ENCODE measurements around the gene UMODL1.

UMODL1 gene

DNA sequence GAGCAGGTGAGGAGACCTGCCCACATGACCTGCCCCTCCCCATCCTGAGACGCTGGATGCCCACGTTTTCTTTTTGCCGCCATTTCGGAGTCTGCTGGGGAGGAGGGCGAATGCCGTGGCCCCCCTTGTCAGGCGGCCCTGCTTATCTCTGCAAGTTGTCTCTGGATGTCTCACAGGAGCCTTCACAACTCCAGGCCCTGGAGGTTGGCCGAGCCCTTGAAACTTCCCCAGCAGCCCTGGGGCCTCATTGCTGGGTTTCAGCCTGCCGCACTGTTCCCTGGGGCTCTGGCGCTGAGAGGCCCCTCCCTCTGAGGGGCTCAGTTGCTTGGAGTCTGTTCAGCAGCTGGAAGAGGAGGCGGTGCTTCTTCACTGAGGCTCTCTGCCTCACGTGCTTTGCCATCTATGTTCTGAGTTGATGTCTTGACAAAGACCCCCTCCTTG lies 31.2 kb upstream of the UMODL1 start:
- H3K9ac ChIP-seq (ENCODE audit: low read length in 2 of 2): no peak overlapping the region
- no peak overlapping the region for H3K27ac ChIP-seq (ENCODE audit: low read length)
- H3K36me3 ChIP-seq (ENCODE audit: control insufficient read depth in 2 of 2, insufficient read depth in 2 of 2, low read length in 2 of 2): no peaks in the 10 kb centered on the region
- H3K4me1 ChIP-seq (ENCODE audit: control insufficient read depth, insufficient read depth, low read length): peaks cover 13% of the 10 kb centered on the region
- no peaks in the 10 kb centered on the region for H3K9me3 ChIP-seq (ENCODE audit: control insufficient read depth in 2 of 2, low read length in 2 of 2)
- H3K4me3 ChIP-seq (ENCODE audit: low read length in 2 of 2): peak overlapping the region in 1 of 2 donors; percentile 8
- no peaks in the 10 kb centered on the region for H3K27me3 ChIP-seq (ENCODE audit: control insufficient read depth in 1 of 2, insufficient read depth in 2 of 2, low read length in 2 of 2)

DNA sequence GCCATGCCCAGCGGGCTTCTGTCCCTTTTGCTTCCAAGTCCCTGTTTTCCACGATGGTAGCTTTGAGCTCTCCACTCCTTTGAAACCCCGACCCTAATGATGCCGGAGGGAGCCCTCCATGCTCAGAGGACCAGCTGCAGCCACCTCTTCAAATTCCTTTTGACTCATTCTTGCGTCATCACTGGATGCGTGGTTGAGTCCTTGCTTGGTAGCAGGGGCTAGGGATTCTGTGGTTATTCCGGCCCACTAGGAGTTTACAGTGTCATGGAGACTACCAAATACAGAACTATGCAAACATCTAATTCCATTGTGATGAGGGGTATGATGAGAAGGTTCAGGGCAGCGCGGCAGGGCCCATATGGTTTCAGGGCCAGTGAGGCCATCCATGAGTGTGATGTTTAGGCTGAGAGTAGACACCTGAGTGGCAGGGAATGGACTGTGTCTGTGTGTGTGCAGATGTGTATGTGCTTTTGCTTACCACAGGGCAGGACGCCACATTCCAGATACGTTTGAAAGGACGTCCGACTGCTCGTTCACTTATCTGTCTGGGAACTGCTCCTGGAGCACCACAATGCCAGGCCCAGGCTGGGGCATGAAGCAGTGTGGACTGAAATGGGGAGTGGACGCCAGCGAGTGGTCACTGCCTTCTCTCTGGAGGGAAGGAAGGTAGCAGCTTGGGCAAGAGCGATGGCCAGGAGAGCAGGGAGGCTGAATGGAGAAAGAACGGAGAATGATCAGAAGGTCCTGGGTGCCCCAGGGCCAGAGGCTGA lies 30.5 kb upstream of the UMODL1 start:
- no peak overlapping the region for H3K27ac ChIP-seq (ENCODE audit: low read length)
- no peaks in the 10 kb centered on the region for H3K36me3 ChIP-seq (ENCODE audit: control insufficient read depth in 2 of 2, insufficient read depth in 2 of 2, low read length in 2 of 2)
- H3K4me1 ChIP-seq (ENCODE audit: control insufficient read depth, insufficient read depth, low read length): peaks cover 13% of the 10 kb centered on the region
- H3K9ac ChIP-seq (ENCODE audit: low read length in 2 of 2): no peak overlapping the region
- H3K4me3 ChIP-seq (ENCODE audit: low read length in 2 of 2): no peak overlapping the region
- H3K27me3 ChIP-seq (ENCODE audit: control insufficient read depth in 1 of 2, insufficient read depth in 2 of 2, low read length in 2 of 2): no peaks in the 10 kb centered on the region
- H3K9me3 ChIP-seq (ENCODE audit: control insufficient read depth in 2 of 2, low read length in 2 of 2): no peaks in the 10 kb centered on the region

DNA sequence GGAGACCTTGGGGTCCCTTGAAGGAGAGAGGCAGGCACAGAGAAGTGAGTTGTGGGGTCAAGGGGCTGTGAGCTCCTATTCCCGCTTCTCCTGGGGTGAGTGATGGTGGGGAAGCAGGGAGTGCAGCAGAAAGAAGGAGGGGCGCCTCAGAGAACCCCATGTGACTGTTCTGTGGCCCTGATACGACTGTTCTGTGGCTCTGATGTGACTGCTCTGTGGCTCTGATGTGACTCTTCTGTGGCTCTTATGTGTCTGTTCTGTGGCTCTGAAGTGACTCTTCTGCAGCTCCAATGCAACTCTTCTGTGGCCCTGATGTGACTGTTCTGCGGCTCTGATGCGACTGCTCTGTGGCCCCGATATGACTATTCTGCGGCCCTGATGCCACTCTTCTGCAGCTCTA lies 29.9 kb upstream of the UMODL1 start:
- Histone ChIP-seq H3K9me3 (ENCODE audit: control insufficient read depth in 2 of 2, low read length in 2 of 2) (no peaks in the 10 kb centered on the region), H3K36me3 (ENCODE audit: control insufficient read depth in 2 of 2, insufficient read depth in 2 of 2, low read length in 2 of 2) (no peaks in the 10 kb centered on the region), H3K4me1 (ENCODE audit: control insufficient read depth, insufficient read depth, low read length) (peaks cover 13% of the 10 kb centered on the region), H3K9ac (ENCODE audit: low read length in 2 of 2) (no peak overlapping the region), H3K27me3 (ENCODE audit: control insufficient read depth in 1 of 2, insufficient read depth in 2 of 2, low read length in 2 of 2) (no peaks in the 10 kb centered on the region), H3K4me3 (ENCODE audit: low read length in 2 of 2) (no peak overlapping the region), H3K27ac (ENCODE audit: low read length) (no peak overlapping the region)

DNA sequence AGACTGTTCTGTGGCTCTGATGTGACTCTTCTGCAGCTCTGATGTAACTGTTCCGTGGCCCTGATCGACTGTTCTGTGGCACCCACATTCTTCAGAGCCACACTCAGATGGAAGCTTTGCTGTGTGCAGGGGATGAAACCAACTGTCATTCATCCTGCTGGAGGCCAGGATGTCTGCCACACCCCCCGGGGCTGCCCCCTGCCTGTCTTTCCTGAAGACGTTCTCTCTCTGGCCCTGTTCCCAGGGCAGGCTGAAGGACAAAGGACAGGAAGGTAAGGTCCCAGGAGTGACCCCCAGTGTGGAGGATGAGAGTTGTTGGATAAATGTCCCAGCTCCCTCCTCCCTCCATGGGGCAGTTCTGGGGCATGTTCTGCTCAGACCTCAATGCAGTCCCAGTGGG lies 29.4 kb upstream of the UMODL1 start:
- Histone ChIP-seq H3K27ac (ENCODE audit: low read length) (no peak overlapping the region), H3K27me3 (ENCODE audit: control insufficient read depth in 1 of 2, insufficient read depth in 2 of 2, low read length in 2 of 2) (no peaks in the 10 kb centered on the region), H3K4me3 (ENCODE audit: low read length in 2 of 2) (no peak overlapping the region), H3K4me1 (ENCODE audit: control insufficient read depth, insufficient read depth, low read length) (peaks cover 13% of the 10 kb centered on the region), H3K9ac (ENCODE audit: low read length in 2 of 2) (no peak overlapping the region), H3K9me3 (ENCODE audit: control insufficient read depth in 2 of 2, low read length in 2 of 2) (no peaks in the 10 kb centered on the region), H3K36me3 (ENCODE audit: control insufficient read depth in 2 of 2, insufficient read depth in 2 of 2, low read length in 2 of 2) (no peaks in the 10 kb centered on the region)

DNA sequence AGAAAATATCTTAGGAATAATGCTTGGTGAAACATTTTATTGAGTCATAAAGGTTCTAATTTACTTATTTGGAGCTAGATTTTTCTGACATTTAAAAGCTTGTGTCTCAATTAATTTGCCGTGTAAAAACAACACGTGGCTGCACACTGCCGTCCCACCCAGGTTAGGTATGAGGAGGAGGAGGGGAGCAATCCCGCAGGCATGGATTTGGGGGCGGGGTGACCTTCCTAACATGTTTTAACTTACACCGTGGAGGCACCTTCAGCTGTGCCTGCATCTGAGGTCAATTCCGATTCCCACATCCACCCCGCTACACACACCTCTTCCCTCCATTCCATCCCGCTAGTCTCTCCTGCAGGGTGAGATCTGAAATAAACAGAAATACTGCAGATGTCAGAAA lies 28.5 kb upstream of the UMODL1 start:
- H3K9ac ChIP-seq (ENCODE audit: low read length in 2 of 2): no peak overlapping the region
- peaks cover 13% of the 10 kb centered on the region for H3K4me1 ChIP-seq (ENCODE audit: control insufficient read depth, insufficient read depth, low read length)
- no peaks in the 10 kb centered on the region for H3K27me3 ChIP-seq (ENCODE audit: control insufficient read depth in 1 of 2, insufficient read depth in 2 of 2, low read length in 2 of 2)
- H3K36me3 ChIP-seq (ENCODE audit: control insufficient read depth in 2 of 2, insufficient read depth in 2 of 2, low read length in 2 of 2): no peaks in the 10 kb centered on the region
- no peak overlapping the region for H3K27ac ChIP-seq (ENCODE audit: low read length)
- H3K4me3 ChIP-seq (ENCODE audit: low read length in 2 of 2): no peak overlapping the region
- H3K9me3 ChIP-seq (ENCODE audit: control insufficient read depth in 2 of 2, low read length in 2 of 2): no peaks in the 10 kb centered on the region

DNA sequence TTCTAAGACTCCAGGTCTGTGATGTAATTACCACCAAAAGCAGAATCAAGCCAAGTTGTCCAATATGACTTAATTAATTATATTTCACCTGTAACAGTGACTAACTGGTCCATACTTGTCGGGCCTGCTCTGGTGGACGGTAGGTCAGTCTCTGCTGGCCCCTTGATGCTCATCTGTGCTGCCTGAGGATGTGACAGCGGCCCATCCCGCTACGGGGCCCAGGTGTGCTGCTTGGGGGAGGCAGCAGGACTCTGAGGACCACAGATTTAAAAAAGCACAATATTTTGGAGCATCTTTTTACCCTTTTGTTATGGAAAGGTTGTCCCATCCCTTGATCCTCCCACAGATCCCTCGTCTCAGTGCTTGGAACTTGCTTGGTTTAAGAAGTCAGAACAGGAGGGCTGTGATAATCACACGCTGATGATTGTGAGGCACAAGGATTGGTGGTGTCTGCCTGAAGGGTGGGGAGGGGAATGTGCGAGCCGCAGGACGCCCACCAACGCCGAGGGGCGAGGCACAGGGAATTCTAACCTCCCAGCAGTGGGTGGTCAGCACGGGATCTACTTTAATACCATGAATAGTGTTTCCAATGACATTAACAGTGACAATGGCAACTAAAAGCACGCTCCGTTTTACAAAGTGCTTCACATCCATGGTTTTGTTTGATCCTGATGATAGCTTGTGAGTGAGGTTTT lies 27.8 kb upstream of the UMODL1 start:
- Histone ChIP-seq H3K9me3 (ENCODE audit: control insufficient read depth in 2 of 2, low read length in 2 of 2) (no peaks in the 10 kb centered on the region), H3K36me3 (ENCODE audit: control insufficient read depth in 2 of 2, insufficient read depth in 2 of 2, low read length in 2 of 2) (no peaks in the 10 kb centered on the region), H3K27me3 (ENCODE audit: control insufficient read depth in 1 of 2, insufficient read depth in 2 of 2, low read length in 2 of 2) (no peaks in the 10 kb centered on the region), H3K9ac (ENCODE audit: low read length in 2 of 2) (no peak overlapping the region), H3K4me3 (ENCODE audit: low read length in 2 of 2) (no peak overlapping the region), H3K4me1 (ENCODE audit: control insufficient read depth, insufficient read depth, low read length) (peaks cover 13% of the 10 kb centered on the region), H3K27ac (ENCODE audit: low read length) (no peak overlapping the region)

DNA sequence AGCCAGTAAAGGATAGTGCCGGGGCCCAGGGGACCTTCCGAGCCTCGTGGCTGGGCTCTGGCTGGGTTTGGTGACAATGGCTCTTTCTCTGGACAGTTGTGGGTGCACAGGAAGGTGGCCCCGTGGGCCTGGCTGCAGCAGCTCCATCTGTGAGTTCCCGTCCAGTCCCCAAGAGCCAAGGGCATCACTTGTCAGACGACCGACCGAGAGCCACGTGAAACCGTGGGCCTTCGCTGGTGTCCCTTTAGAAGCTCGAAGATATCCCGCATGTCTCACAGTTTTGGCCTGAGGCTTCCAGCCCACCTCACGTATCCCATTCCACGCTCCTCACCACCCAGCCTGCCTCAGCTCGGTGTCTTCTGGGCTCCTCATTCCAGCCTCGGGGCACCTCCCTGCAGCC lies 27.2 kb upstream of the UMODL1 start:
- H3K4me1 ChIP-seq (ENCODE audit: control insufficient read depth, insufficient read depth, low read length): peaks cover 13% of the 10 kb centered on the region
- H3K36me3 ChIP-seq (ENCODE audit: control insufficient read depth in 2 of 2, insufficient read depth in 2 of 2, low read length in 2 of 2): no peaks in the 10 kb centered on the region
- no peak overlapping the region for H3K4me3 ChIP-seq (ENCODE audit: low read length in 2 of 2)
- no peak overlapping the region for H3K27ac ChIP-seq (ENCODE audit: low read length)
- no peak overlapping the region for H3K9ac ChIP-seq (ENCODE audit: low read length in 2 of 2)
- no peaks in the 10 kb centered on the region for H3K9me3 ChIP-seq (ENCODE audit: control insufficient read depth in 2 of 2, low read length in 2 of 2)
- H3K27me3 ChIP-seq (ENCODE audit: control insufficient read depth in 1 of 2, insufficient read depth in 2 of 2, low read length in 2 of 2): no peaks in the 10 kb centered on the region

DNA sequence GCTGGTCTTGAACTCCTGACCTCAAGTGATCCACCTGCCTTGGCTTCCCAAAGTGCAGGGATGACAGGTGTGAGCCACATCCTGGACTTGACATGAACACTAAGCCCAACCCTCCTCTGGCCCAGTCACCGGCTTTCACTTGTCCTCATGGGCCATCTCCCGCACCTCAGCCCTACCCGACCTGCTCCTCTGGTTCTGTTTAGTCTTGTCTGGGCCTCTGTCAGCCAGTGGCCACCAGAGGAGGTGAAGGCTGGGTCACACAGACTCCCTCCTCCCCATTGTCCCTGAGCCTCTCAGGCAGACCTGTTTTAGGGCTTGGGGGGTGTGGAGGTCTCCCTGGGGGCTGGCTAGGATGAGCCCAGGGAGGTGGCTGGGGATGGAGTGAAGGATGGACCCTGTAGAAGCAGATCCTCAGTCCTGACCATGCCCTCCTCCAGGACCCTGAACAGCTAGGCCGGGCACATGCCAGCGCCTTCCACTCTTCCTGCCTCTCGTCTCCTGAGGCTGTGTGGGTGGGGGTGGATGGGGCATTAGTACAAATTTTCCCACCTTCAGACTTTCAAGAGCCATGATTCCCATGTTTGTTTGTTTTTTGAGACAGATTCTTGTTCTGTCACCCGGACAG lies 26.1 kb upstream of the UMODL1 start:
- H3K4me3 ChIP-seq (ENCODE audit: low read length in 2 of 2): no peak overlapping the region
- no peaks in the 10 kb centered on the region for H3K27me3 ChIP-seq (ENCODE audit: control insufficient read depth in 1 of 2, insufficient read depth in 2 of 2, low read length in 2 of 2)
- H3K9me3 ChIP-seq (ENCODE audit: control insufficient read depth in 2 of 2, low read length in 2 of 2): no peaks in the 10 kb centered on the region
- no peak overlapping the region for H3K27ac ChIP-seq (ENCODE audit: low read length)
- no peaks in the 10 kb centered on the region for H3K36me3 ChIP-seq (ENCODE audit: control insufficient read depth in 2 of 2, insufficient read depth in 2 of 2, low read length in 2 of 2)
- H3K9ac ChIP-seq (ENCODE audit: low read length in 2 of 2): no peak overlapping the region
- H3K4me1 ChIP-seq (ENCODE audit: control insufficient read depth, insufficient read depth, low read length): peaks cover 6% of the 10 kb centered on the region

DNA sequence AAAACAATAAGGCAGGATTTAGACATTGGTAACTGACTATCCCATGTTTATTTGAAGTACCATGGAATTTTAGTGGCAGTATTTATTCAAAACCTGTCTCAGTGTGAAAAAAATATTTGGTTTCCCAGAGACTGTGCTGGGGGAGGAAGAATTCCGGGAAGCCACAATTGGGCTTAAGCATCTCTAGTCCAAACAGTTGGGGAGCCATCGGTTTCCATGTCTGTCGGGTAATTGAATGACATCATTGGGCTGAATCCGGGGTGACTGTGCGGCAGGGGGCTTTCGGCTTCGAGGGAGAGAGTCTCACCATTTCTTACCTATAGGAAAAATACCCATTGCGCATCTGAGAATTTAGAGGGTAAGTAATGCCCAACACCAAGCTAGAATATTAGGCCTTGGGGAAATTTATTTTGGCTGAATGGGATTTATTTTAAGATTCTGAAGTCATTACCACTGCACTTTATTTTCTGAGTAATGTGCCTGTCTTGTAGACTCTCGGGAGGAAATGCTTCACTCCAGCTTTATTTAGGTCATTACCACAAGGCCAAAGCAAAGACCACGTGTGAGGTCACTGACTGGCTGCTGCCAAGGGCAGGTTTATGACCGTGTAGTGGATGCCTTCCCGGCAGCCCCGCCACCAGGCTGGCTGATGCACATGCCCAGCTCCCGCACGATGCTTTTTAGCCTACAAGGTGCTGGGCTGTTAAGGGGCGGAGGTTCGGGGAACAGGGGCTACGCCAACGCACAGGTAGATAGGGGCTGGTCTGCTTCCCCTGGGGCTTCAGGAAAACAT lies 23.1 kb upstream of the UMODL1 start:
- no peaks in the 10 kb centered on the region for H3K27me3 ChIP-seq (ENCODE audit: control insufficient read depth in 1 of 2, insufficient read depth in 2 of 2, low read length in 2 of 2)

DNA sequence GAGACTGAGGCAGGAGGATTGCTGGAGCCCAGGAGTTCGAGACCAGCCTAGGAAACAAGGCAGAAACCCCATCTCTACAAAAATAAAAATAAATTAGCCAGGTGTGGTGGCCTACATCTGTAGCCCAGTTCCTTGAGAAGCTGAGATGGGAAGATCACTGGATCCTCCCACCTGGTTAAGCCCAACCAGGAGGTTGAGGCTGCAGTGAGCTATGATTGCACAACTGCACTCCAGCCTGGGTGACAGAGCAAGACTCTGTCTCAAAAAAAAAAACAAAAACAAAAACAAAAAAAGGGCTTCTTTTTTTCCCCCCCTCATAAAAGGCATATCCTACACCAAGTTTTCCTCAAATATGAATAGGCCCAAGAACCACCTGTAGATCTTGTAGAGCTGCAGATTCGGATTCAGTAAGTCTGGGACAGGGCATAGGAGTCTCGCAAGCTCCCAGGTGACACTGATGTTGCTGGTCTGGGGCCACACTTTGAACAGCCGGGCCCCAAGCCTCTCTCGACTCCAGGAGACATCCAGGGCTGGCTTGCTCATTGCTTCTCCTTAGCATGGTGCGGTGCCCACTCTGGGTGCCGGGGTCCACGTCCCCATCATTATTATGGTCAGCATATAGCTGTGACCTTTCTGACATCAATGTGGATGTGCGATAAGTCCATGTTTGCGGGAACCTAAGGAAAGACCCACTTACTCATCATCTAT lies 22.1 kb upstream of the UMODL1 start:
- no peaks in the 10 kb centered on the region for H3K36me3 ChIP-seq (ENCODE audit: control insufficient read depth in 2 of 2, insufficient read depth in 2 of 2, low read length in 2 of 2)
- no peak overlapping the region for H3K4me3 ChIP-seq (ENCODE audit: low read length in 2 of 2)
- H3K4me1 ChIP-seq (ENCODE audit: control insufficient read depth, insufficient read depth, low read length): no peaks in the 10 kb centered on the region
- no peaks in the 10 kb centered on the region for H3K27me3 ChIP-seq (ENCODE audit: control insufficient read depth in 1 of 2, insufficient read depth in 2 of 2, low read length in 2 of 2)
- no peak overlapping the region for H3K9ac ChIP-seq (ENCODE audit: low read length in 2 of 2)
- no peaks in the 10 kb centered on the region for H3K9me3 ChIP-seq (ENCODE audit: control insufficient read depth in 2 of 2, low read length in 2 of 2)
- H3K27ac ChIP-seq (ENCODE audit: low read length): no peak overlapping the region

More for the DNA sequence above, 23.1 kb upstream of the UMODL1 start:
- no peaks in the 10 kb centered on the region for H3K4me1 ChIP-seq (ENCODE audit: control insufficient read depth, insufficient read depth, low read length)
- H3K9ac ChIP-seq (ENCODE audit: low read length in 2 of 2): no peak overlapping the region
- H3K4me3 ChIP-seq (ENCODE audit: low read length in 2 of 2): no peak overlapping the region
- peak overlapping the region; percentile 41 for H3K27ac ChIP-seq (ENCODE audit: low read length)
- no peaks in the 10 kb centered on the region for H3K9me3 ChIP-seq (ENCODE audit: control insufficient read depth in 2 of 2, low read length in 2 of 2)
- H3K36me3 ChIP-seq (ENCODE audit: control insufficient read depth in 2 of 2, insufficient read depth in 2 of 2, low read length in 2 of 2): no peaks in the 10 kb centered on the region
